Lower leg skin (tissue), 4 donors: ENCODE data around the gene JPT2. TPM values are rescaled to one million over a fixed set of nuclear protein-coding genes. Genes with fewer than 3 reads are reported as not detected.

Experiments used
- DNase-seq, 2 donors: peaks; one replicate each; pipeline ENCODE4 v3.0.0-alpha.2; 2019; ENCODE audit warnings: low spot score in 2 of 2
- H3K4me3 ChIP-seq: fragments of 200-600 bp; sonication (generic); 2 replicates; pipeline ENCODE4 v1.5.1; 2017; ENCODE audit warnings: mild to moderate bottlenecking, low read depth; ENCODE audit not compliant: poor library complexity, severe bottlenecking
- CTCF ChIP-seq, 3 donors: fragments of 450-650 bp; IDR thresholded peaks; one replicate each; pipeline ENCODE4 v1.5.1; 2016; ENCODE audit warnings: antibody characterized with exemption in 3 of 3, mild to moderate bottlenecking in 3 of 3, moderate library complexity in 2 of 3
- POLR2A ChIP-seq, 2 donors: fragments of 450-650 bp; IDR thresholded peaks; one replicate each; pipeline ENCODE4 v1.6.1; 2016 to 2017; ENCODE audit warnings: antibody characterized with exemption in 2 of 2, mild to moderate bottlenecking in 1 of 2, moderate library complexity in 1 of 2
- WGBS, 2 donors: methylation state at CpG; one replicate each; pipeline ENCODE4 v1.1.5; 2018; 5-methylcytosine and 5-hydroxymethylcytosine counted together
- intact Hi-C: fragments of 100-400 bp; cut with DNase I; formaldehyde crosslinking; loops from one replicate; pipeline ENCODE4 v1.15.0; 2023; ENCODE audit warnings: low total_unique reads
- total RNA-seq, 4 donors: library from RNA; depleted of rRNA; stranded (reverse); fragments of >200 nt; gene quantifications; one replicate each; pipeline ENCODE4 v1.1.0, GENCODE V29; 2016

Gene JPT2
- total RNA-seq, 4 donors from 2014 or later = 23.3 to 40.1 (median 38.1) TPM

GRCh38 chr16:1744338-1744840 lies 66.3 kb downstream of the JPT2 start:
- intact Hi-C loops = loop anchor here (10.0 kb wide), 1 partner anchor 280 kb away; no protein-coding TSS in a partner anchor
- peak in 1 of 2 donors; percentile 79 for DNase-seq
- 81 to 82% methylated on average over 22 to 24 of the region's 24 CpGs for WGBS, 2 donors
- TF ChIP-seq POLR2A (IDR thresholded peaks at IDR 0.05) = no peak
- TF ChIP-seq CTCF (IDR thresholded peaks at IDR 0.05) = no peak
- H3K4me3 ChIP-seq = no peak overlapping the region

DNA sequence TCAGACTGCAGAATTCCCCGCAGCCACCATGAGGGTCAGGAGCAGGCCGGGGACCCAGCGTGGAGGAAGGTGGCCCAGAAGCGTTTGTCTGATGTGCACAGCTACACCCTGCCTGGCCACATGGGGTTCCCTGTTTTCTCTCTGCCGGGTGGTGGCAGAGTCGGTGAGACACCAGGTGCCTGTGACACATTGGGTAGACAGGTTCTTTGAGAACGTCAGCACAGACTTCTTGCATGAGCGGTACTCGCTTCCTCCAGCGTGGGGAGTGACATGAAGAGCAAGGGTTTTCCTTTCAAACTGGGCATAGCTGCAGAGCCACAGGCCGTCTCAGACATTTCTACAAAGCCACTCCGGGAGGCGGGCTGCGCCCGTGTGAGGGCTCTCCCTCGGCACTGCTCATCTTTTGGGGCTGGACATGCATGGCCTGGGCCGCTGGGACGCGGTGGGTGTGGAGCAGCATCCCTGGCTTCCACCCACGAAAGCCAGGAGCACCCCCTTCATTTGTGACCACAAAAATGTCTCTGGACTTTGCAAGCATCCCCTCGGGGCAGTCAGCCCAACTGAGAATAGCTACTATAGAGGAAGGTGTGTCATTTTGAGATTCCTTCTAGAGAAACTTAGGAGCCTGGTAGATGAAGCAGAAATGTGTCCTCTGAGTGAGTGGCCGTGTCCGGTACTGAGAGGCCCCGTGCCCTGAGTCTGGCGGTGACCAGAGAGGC lies 67.3 kb downstream of the JPT2 start:
- TF ChIP-seq POLR2A (IDR thresholded peaks at IDR 0.05) (no peak), CTCF (IDR thresholded peaks at IDR 0.05) (no peak)
- intact Hi-C loops = loop anchor here (10.0 kb wide), 1 partner anchor 281 kb away; no protein-coding TSS in a partner anchor
- 78 to 81% methylated on average over 25 of the region's 25 CpGs for WGBS, 2 donors
- H3K4me3 ChIP-seq = no peak overlapping the region
- DNase-seq = peak in 1 of 2 donors; percentile 76

GRCh38 chr16:1745900-1746692 lies 68.0 kb downstream of the JPT2 start:
- TF ChIP-seq CTCF (IDR thresholded peaks at IDR 0.05) (no peak), POLR2A (IDR thresholded peaks at IDR 0.05) (no peak)
- WGBS, 2 donors = 94 to 95% methylated on average over 28 to 29 of the region's 29 CpGs
- peak in 1 of 2 donors; percentile 81 for DNase-seq
- intact Hi-C loops = loop anchor here (10.0 kb wide), 1 partner anchor 281 kb away; no protein-coding TSS in a partner anchor
- no peak overlapping the region for H3K4me3 ChIP-seq

- DNase-seq = no peak
- TF ChIP-seq POLR2A (IDR thresholded peaks at IDR 0.05) = no peak
- no peak for TF ChIP-seq CTCF (IDR thresholded peaks at IDR 0.05)
- intact Hi-C loops = loop anchor here (10.0 kb wide), 1 partner anchor 282 kb away; no protein-coding TSS in a partner anchor
- 87 to 89% methylated on average over 28 to 31 of the region's 31 CpGs for WGBS, 2 donors
- no peak overlapping the region for H3K4me3 ChIP-seq
Measured at GRCh38 chr16:1746693-1747195, 68.7 kb downstream of the JPT2 start.

DNA sequence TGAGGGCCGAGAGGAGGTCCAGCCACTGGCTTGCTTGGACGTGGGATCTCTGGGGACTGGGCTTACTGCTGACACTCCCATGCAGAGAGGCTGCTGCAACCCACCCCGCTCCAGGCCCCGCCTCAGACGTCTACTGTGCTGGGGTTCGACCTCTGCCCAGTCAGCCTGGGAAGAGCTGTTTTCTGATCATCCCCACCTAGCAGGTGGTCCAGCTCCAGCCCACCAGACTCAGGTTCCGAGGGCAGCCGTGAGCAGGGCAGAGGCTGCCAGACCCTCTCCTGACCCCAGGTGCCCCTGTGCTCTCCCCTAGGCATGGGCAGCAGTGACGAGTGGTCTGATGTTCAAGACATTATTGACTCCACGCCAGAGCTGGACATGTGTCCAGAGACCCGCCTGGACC lies 69.9 kb downstream of the JPT2 start:
- no peak for TF ChIP-seq POLR2A (IDR thresholded peaks at IDR 0.05)
- no peak for TF ChIP-seq CTCF (IDR thresholded peaks at IDR 0.05)
- intact Hi-C loops = loop anchor here (10.0 kb wide), 1 partner anchor 283 kb away; no protein-coding TSS in a partner anchor

More for the DNA sequence above, 69.9 kb downstream of the JPT2 start:
- WGBS, 2 donors = 91 to 94% methylated on average over 10 to 11 of the region's 11 CpGs
- DNase-seq = no peak
- no peak overlapping the region for H3K4me3 ChIP-seq
